Mesothelial cell of epicardium (in vitro differentiated cells): ENCODE measurements around the gene FAM219B. TPM values are rescaled to one million over a fixed set of nuclear protein-coding genes. Genes with fewer than 3 reads are reported as not detected.

Source experiments
- total RNA-seq: library from RNA; stranded (reverse); gene quantifications from 3 replicates; pipeline ENCODE4 v1.2.1, GENCODE V29; 2021

The FAM219B gene
- total RNA-seq, 1 donor from 2014 or later: 74.1 TPM

Other genes starting within 250 kb of the FAM219B start
- 69.5 to 74.8 TPM (median 70.0 TPM) in 3 replicates for gene EDC3, start 210.8 kb downstream of the FAM219B start, total RNA-seq
- 0.20 to 0.27 TPM in 2 of 3 replicates, not detected in the other for gene CYP1A1, start 181.3 kb downstream of the FAM219B start, total RNA-seq
- gene CYP1A2, start 158.0 kb downstream of the FAM219B start, total RNA-seq: 0.09 TPM in 1 of 3 replicates, not detected in the others
- gene CSK, start 124.8 kb downstream of the FAM219B start, total RNA-seq: 57.0 to 59.0 TPM (median 58.1 TPM) in 3 replicates
- 0.16 to 0.65 TPM (median 0.35 TPM) in 3 replicates for gene LMAN1L, start 94.0 kb downstream of the FAM219B start, total RNA-seq
- 0.14 TPM in 1 of 3 replicates, not detected in the others for gene CPLX3, start 80.2 kb downstream of the FAM219B start, total RNA-seq
- 30.9 to 34.8 TPM (median 32.6 TPM) in 3 replicates for gene ULK3, start 63.7 kb downstream of the FAM219B start, total RNA-seq
- gene SCAMP2, start 33.5 kb downstream of the FAM219B start, total RNA-seq: 45.6 to 48.4 TPM (median 48.3 TPM) in 3 replicates
- 42.0 to 46.4 TPM (median 43.3 TPM) in 3 replicates for gene MPI, start 16.8 kb downstream of the FAM219B start, total RNA-seq
- 126 to 133 TPM (median 128 TPM) in 3 replicates for gene COX5A, start 31.2 kb upstream of the FAM219B start, total RNA-seq
- gene RPP25, start 49.9 kb upstream of the FAM219B start, total RNA-seq: 3.3 to 3.8 TPM (median 3.3 TPM) in 3 replicates
- 23.5 to 30.5 TPM (median 28.4 TPM) in 3 replicates for gene SCAMP5, start 88.7 kb upstream of the FAM219B start, total RNA-seq
- 16.0 to 18.4 TPM (median 17.2 TPM) in 3 replicates for gene PPCDC, start 116.7 kb upstream of the FAM219B start, total RNA-seq